IMR-90 (cell line): ENCODE data around the gene MADD. TPM values are rescaled to one million over a fixed set of nuclear protein-coding genes. Genes with fewer than 3 reads are reported as not detected.

ENCODE experiments used
- ATAC-seq: fragments of 200-7000 bp; cut with Tn5 transposase; 2 replicates; pipeline ENCODE4 v1.9.1; 2020; ENCODE audit warnings: low read depth, mild to moderate bottlenecking, moderate library complexity
- BruUV-seq: library from RNA; stranded (reverse); fragments of 400-500 nt; replicated peaks from 2 replicates; lab custom pipeline; 2021; lab: Mats Ljungman, UMichigan
- CTCF ChIA-PET: fragments of 300-600 bp; formaldehyde crosslinking; extraction: SDS; loops from one replicate; lab custom pipeline; 2021; ENCODE audit warnings: antibody characterized with exemption; lab: Yijun Ruan, JAX
- POLR2A ChIA-PET: fragments of 300-600 bp; sonication (Branson Sonifier 250); formaldehyde crosslinking; loops from one replicate; lab custom pipeline; 2022; ENCODE audit warnings: antibody characterized with exemption; ENCODE audit not compliant: unreplicated experiment; lab: Charles Lee
- DNase-seq: peaks from one replicate; pipeline ENCODE4 v3.0.0; 2013
- H2AFZ ChIP-seq: replicated peaks from 2 replicates; pipeline ENCODE3; 2013; ENCODE audit warnings: low read length, mild to moderate bottlenecking; ENCODE audit not compliant: poor library complexity
- H2AK5ac ChIP-seq: 2 replicates; pipeline ENCODE4 v1.6.1; 2013; ENCODE audit warnings: low read depth, low read length, inconsistent platforms
- H2AK9ac ChIP-seq: replicated peaks from 2 replicates; pipeline ENCODE3; 2013; ENCODE audit warnings: mild to moderate bottlenecking, low read depth, low read length, moderate library complexity; ENCODE audit not compliant: poor library complexity
- H2BK120ac ChIP-seq: 2 replicates; pipeline ENCODE4 v1.6.1; 2013; ENCODE audit warnings: low read depth, low read length, inconsistent platforms
- H2BK15ac ChIP-seq: 3 replicates; pipeline ENCODE4 v1.6.1; 2013; ENCODE audit warnings: low read depth, low read length, inconsistent platforms
- H2BK20ac ChIP-seq: 2 replicates; pipeline ENCODE4 v1.6.1; 2013; ENCODE audit warnings: low read depth, mild to moderate bottlenecking, inconsistent platforms, low read length, moderate library complexity
- H2BK5ac ChIP-seq: 2 replicates; pipeline ENCODE4 v1.6.1; 2013; ENCODE audit warnings: mild to moderate bottlenecking, low read depth, low read length, inconsistent platforms; ENCODE audit not compliant: poor library complexity, severe bottlenecking
- H3K14ac ChIP-seq: replicated peaks from 2 replicates; pipeline ENCODE4 v1.6.1; 2013; ENCODE audit warnings: low read depth, low read length, inconsistent platforms
- H3K18ac ChIP-seq: 2 replicates; pipeline ENCODE4 v1.6.1; 2013; ENCODE audit warnings: low read depth, low read length, control low read depth
- H3K23ac ChIP-seq: 2 replicates; pipeline ENCODE4 v1.6.1; 2013; ENCODE audit warnings: low read depth, low read length, inconsistent platforms
- H3K27ac ChIP-seq: 2 replicates; pipeline ENCODE4 v1.5.1; 2013; ENCODE audit warnings: mild to moderate bottlenecking, control low read depth, low read length; ENCODE audit not compliant: insufficient read depth
- H3K27me3 ChIP-seq: 2 replicates; pipeline ENCODE4 v1.6.1; 2013; ENCODE audit warnings: low read length; ENCODE audit not compliant: control insufficient read depth, insufficient read depth
- H3K36me3 ChIP-seq: 2 replicates; pipeline ENCODE4 v1.6.1; 2013; ENCODE audit warnings: low read length, mixed read lengths; ENCODE audit not compliant: control insufficient read depth, insufficient read depth
- H3K4ac ChIP-seq: 2 replicates; pipeline ENCODE4 v1.6.1; 2013; ENCODE audit warnings: low read depth, low read length, inconsistent platforms
- H3K4me1 ChIP-seq: 2 replicates; pipeline ENCODE4 v1.6.1; 2013; ENCODE audit warnings: low read length, mixed read lengths; ENCODE audit not compliant: control insufficient read depth, insufficient read depth
- H3K4me2 ChIP-seq: 2 replicates; pipeline ENCODE4 v1.6.1; 2013; ENCODE audit warnings: low read depth, mild to moderate bottlenecking, control low read depth, low read length, moderate library complexity
- H3K4me3 ChIP-seq: 2 replicates; pipeline ENCODE4 v1.5.1; 2013; ENCODE audit warnings: low read depth, mild to moderate bottlenecking, control low read depth, low read length, moderate library complexity; ENCODE audit not compliant: insufficient read depth
- H3K56ac ChIP-seq: 2 replicates; pipeline ENCODE4 v1.6.1; 2013; ENCODE audit warnings: low read length, inconsistent platforms; ENCODE audit not compliant: insufficient read depth; ENCODE audit errors: extremely low read depth
- H3K79me1 ChIP-seq, 2 experiments: 2 replicates each; pipeline ENCODE4 v1.6.1; 2013; ENCODE audit warnings: low read length in 2 of 2, inconsistent platforms in 1 of 2, low read depth in 1 of 2
- H3K9ac ChIP-seq: 2 replicates; pipeline ENCODE4 v1.6.1; 2013; ENCODE audit warnings: low read depth, low read length, control low read depth
- H3K9me1 ChIP-seq: 2 replicates; pipeline ENCODE4 v1.6.1; 2013; ENCODE audit warnings: low read length, inconsistent platforms; ENCODE audit not compliant: insufficient read depth
- H3K9me3 ChIP-seq: 2 replicates; pipeline ENCODE4 v1.6.1; 2013; ENCODE audit warnings: low read length; ENCODE audit not compliant: control insufficient read depth, insufficient read depth
- H4K20me1 ChIP-seq: 2 replicates; pipeline ENCODE4 v1.6.1; 2013; ENCODE audit warnings: low read length, inconsistent platforms; ENCODE audit not compliant: insufficient read depth
- H4K5ac ChIP-seq: 2 replicates; pipeline ENCODE4 v1.6.1; 2013; ENCODE audit warnings: mild to moderate bottlenecking, low read depth, low read length, control low read depth
- H4K8ac ChIP-seq, 2 experiments: 2 replicates each; pipeline ENCODE4 v1.6.1; 2013; ENCODE audit warnings: low read depth in 2 of 2, low read length in 2 of 2, control low read depth in 1 of 2, inconsistent platforms in 1 of 2
- H4K91ac ChIP-seq: 2 replicates; pipeline ENCODE4 v1.6.1; 2013; ENCODE audit warnings: low read depth, low read length, inconsistent platforms; ENCODE audit not compliant: insufficient read depth
- CTCF ChIP-seq: conservative IDR thresholded peaks from 2 replicates; pipeline ENCODE4 v1.5.1; 2012; ENCODE audit warnings: mild to moderate bottlenecking, low read depth, low read length, improper control_type of control experiment
- FOS ChIP-seq: fragments of 150-350 bp; IDR thresholded peaks from 2 replicates; pipeline ENCODE4 v1.6.1; 2016; ENCODE audit warnings: low read depth, low read length
- MAFK ChIP-seq: IDR thresholded peaks from 2 replicates; pipeline ENCODE4 v1.6.1; 2012; ENCODE audit warnings: low read depth, low read length, improper control_type of control experiment
- MAZ ChIP-seq: IDR thresholded peaks from 2 replicates; pipeline ENCODE4 v1.6.1; 2012; ENCODE audit warnings: low read depth, mild to moderate bottlenecking, low read length, improper control_type of control experiment, moderate library complexity, borderline replicate concordance
- MXI1 ChIP-seq: IDR thresholded peaks from 2 replicates; pipeline ENCODE4 v1.6.1; 2012; ENCODE audit warnings: low read depth, mild to moderate bottlenecking, low read length, moderate library complexity, borderline replicate concordance
- POLR2A ChIP-seq: IDR thresholded peaks from 2 replicates; pipeline ENCODE4 v1.6.1; 2012; ENCODE audit warnings: mild to moderate bottlenecking, low read depth, low read length
- WGBS, 2 experiments: methylation state at CpG; one replicate each; pipeline versions ENCODE4 v1.1.5 to v1.1.7; 2013; ENCODE audit warnings: missing lambda C conversion rate in 2 of 2; ENCODE audit not compliant: insufficient read length in 1 of 2; ENCODE audit errors: extremely low coverage in 2 of 2; 5-methylcytosine and 5-hydroxymethylcytosine counted together
- dilution Hi-C: fragments of 300-500 bp; cut with HindIII; formaldehyde crosslinking; loops from one replicate; pipeline ENCODE4 v1.14.3; 2018; ENCODE audit warnings: low sequenced_read_pairs; ENCODE audit not compliant: unreplicated experiment
- in situ Hi-C: fragments of 300-500 bp; cut with MboI; formaldehyde crosslinking; loops from 3 replicates; pipeline ENCODE4 v1.14.3; 2019; ENCODE audit warnings: low sequenced_read_pairs, inconsistent platforms, mixed read lengths
- intact Hi-C: fragments of 100-400 bp; cut with micrococcal nuclease; formaldehyde crosslinking; loops from 2 replicates; pipeline ENCODE4 v1.10.0; 2022
- polyA plus RNA-seq, 3 experiments: library from polyadenylated mRNA; depleted of rRNA; stranded (reverse); fragments of >200 nt; gene quantifications; 2 replicates each; pipeline ENCODE4 v1.2.3, GENCODE V29; 2012; ENCODE audit warnings: low replicate concordance in 1 of 3
- total RNA-seq: library from RNA; depleted of rRNA; stranded (reverse); fragments of >200 nt; gene quantifications from 2 replicates; pipeline ENCODE4 v1.2.3, GENCODE V29; 2012

MADD gene
- total and polyA plus RNA-seq, 2 of the 4 experiments (the other 2 are of a cell fraction) = 13.3 to 16.4 TPM

- Histone ChIP-seq H4K91ac (no peak overlapping the region), H3K36me3 (peaks cover 6% of the 10 kb centered on the region; the same call in 1 of the 2 replicates), H3K9ac (peak overlapping the region; percentile 31; the same call in 1 of the 2 replicates), H2AK9ac (peak overlapping the region; percentile 70), H3K27ac (peak overlapping the region; percentile 72), H3K4me1 (peaks cover 24% of the 10 kb centered on the region), H4K8ac (peak overlapping the region; percentile 61 to 97; a peak in 2 of 4 replicates), H3K56ac (no peak overlapping the region; the same call in 1 of the 2 replicates), H3K79me1 (peaks cover 5 to 34% of the 10 kb centered on the region in 2 experiments; a peak in 3 of 4 replicates), H2BK120ac (peak overlapping the region; percentile 79; the same call in 1 of the 2 replicates), H3K9me3 (no peaks in the 10 kb centered on the region), H3K4me3 (no peak overlapping the region), H2BK15ac (peak overlapping the region; percentile 78; the same call in 1 of the 3 replicates), H2BK5ac (no peak overlapping the region), H3K14ac (no peak overlapping the region), H4K20me1 (no peaks in the 10 kb centered on the region), H3K4me2 (peak overlapping the region; percentile 8; the same call in 1 of the 2 replicates), H2BK20ac (no peak overlapping the region), H3K27me3 (no peaks in the 10 kb centered on the region), H2AFZ (peak overlapping the region; percentile 90), H4K5ac (no peak overlapping the region), H3K9me1 (peaks cover 11% of the 10 kb centered on the region), H3K18ac (no peak overlapping the region), H3K4ac (peak overlapping the region; percentile 83), H2AK5ac (peak overlapping the region; percentile 66), H3K23ac (no peak overlapping the region)
- 75% methylated on average over 1 of the region's 2 CpGs; no CpG with 5 or more reads in 1 of the 2 experiments for WGBS, 2 experiments
- ATAC-seq = no peak
- in situ Hi-C loops = no loop called here
- dilution Hi-C loops = no loop called here
- ChIA-PET CTCF (interaction anchor here (0.7 to 1.4 kb wide), 3 partner anchors 8 to 56 kb away, joined by 3 to 7 read pairs (median 3); partner anchors contain the start of gene ACP2), POLR2A (no interaction called here)
- DNase-seq = no peak
- intact Hi-C loops = loop anchor here (5.0 kb wide), 1 partner anchor 150 kb away; the partner anchor contains the start of gene SLC39A13
- BruUV-seq = no TSS peak
- TF ChIP-seq POLR2A (no peak), FOS (no peak), CTCF (no peak), MXI1 (no peak), MAZ (no peak), MAFK (no peak)
These were observed 12.8 kb upstream of the MADD start for GRCh38 chr11:47257177-47257516.
